ENCODE results near the gene UGT3A2.
"Not testable (repeated sequence)": the region's sequence is repeated elsewhere in the genome, so short reads cannot be mapped to it uniquely, and the experiment has no call there.

UGT3A2 gene

DNA sequence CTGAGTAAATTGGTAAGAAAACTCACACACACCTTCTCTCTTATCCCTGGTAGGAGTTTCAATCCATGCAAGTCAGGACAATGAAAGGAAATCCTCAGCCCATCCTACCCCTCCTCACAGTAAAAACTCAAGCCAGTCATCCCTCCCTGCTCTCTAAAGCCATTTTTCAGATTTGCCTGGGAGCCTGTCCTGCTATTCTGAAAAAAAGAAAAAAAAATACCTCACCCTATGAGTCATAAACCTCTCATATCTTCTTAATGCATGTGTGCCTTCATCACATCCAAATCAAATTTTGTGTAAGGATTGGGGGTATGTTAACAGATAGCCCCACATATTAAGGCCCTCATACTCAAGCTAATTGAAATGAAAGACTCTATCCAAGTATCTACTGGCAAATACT, 14.1 kb downstream of the UGT3A2 start:
- DNase-seq: no peak

DNA sequence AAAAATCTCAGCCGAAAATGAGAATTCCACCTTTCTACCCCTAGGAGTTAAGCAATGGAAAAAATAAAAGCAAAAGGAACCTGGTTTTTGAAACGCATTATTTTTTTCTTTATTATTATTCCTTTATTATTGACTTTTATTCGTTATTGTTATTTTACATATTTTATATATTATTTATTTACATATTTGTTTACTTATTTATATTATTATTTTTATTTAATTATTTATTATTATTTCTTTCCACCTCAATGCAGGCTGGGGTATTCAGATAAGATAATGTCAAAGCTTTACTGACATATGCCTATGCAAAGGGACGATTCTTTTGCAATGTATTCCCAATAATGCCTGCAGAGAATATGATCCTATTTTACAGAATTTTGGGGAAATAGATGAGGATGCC, 16.7 kb downstream of the UGT3A2 start:
- no peak for DNase-seq

GRCh38 chr5:36047384-36048160, 19.1 kb downstream of the UGT3A2 start:
- no peak for DNase-seq

GRCh38 chr5:36045895-36046294, 20.8 kb downstream of the UGT3A2 start:
- DNase-seq: no peak

DNA sequence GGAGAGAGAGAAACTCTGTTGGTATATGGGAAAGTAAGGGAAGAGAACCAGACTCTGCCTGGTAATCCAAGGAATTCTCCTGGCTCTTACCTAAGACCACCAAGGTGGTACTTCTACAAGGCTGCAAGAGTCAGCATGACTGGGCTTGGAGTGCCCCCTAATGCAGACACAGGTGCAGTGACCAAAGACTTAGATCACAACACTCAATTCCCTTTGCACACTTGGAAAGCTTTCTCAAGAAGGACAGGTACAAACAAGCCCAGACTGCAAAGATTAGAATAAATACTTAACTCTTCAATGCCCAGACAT, 25.2 kb downstream of the UGT3A2 start:
- no peak for DNase-seq

- no peak for DNase-seq
Measured at GRCh38 chr5:36040651-36041536, 25.8 kb downstream of the UGT3A2 start.

GRCh38 chr5:36035696-36036095, 31.0 kb downstream of the UGT3A2 start:
- no peak for DNase-seq

- not testable (repeated sequence) for DNase-seq
Measured at GRCh38 chr5:36034536-36035134, 32.0 kb downstream of the UGT3A2 start.

DNA sequence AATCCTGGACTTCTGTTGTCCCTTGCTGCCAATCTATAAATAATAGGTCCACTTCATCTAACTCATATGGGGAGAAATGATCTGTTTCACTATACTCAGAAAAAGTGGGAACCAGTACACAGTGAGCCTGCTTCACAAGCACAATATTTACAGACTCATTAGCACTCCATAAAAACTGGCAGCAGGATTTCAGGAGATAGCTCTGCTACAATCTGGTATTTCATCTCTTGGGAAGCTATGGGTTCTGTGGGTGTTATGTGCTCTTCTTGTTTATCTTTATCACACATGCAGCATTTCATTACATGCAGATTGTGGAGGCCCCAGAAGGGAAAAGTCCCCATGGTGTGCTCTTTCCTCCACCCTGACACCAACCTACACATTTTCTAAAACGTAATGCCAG, 33.2 kb downstream of the UGT3A2 start:
- no peak for DNase-seq

GRCh38 chr5:36033047-36033446, 33.6 kb downstream of the UGT3A2 start:
- no peak for DNase-seq

DNA sequence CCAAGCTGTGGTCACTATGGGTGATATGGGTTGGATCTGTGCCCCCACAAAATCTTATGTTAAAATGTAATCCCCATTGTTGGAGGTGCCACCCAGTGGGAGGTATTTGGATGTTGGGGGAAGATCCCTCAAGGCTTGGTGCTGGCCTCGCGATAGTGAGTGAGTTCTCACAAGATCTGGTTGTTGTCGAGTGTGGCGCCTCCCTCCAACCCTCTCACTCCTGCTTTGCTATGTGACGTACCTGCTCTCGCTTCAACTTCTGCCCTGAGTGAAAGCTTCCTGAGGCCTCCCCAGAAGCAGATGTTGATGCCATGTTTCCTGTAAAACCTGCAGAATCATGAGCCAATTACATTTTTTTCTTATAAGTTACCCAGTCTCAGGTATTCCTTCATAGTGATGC, 35.5 kb downstream of the UGT3A2 start:
- no peak for DNase-seq

- DNase-seq: no peak
Measured at GRCh38 chr5:36029914-36030313, 36.8 kb downstream of the UGT3A2 start.

GRCh38 chr5:36028816-36029465, 37.7 kb downstream of the UGT3A2 start:
- DNase-seq: no peak

- no peak for DNase-seq
Measured at GRCh38 chr5:36027711-36028110, 39.0 kb downstream of the UGT3A2 start.

DNA sequence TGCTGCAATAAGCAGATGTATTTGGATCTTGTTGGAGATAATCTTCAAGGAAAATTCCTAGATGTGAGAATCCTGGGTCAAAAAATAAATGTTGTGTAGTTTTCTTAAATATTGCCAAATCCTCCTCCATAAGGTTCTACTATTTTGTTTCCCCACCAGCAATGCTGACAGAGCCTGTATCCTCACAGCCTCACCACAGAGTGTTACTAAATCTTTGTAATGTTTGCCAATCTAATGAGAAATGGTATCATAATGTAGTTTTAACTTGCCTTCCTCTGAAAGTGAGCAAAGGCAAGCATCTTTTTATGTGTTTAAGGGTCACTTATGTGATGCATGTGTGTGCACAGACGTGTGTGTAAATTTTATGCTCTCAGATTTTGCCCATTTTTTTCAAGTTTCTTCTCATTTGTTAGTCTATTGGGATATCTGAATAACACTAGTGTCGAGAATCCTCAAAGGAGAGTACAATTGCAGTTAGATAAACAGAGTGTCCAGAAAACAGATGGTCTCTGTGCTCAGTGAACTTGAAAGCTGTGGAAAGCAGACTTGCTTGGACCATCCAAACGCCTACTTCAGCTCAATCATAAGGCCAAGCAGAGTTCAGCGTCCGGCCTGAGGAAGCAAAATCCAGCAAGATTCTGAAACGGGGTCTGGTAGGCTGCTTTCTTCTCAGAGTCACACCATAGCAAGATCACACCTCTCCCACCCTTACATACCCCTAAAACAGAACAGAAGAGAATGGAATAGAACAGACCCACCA, 39.8 kb downstream of the UGT3A2 start:
- no peak for DNase-seq

GRCh38 chr5:36022246-36022645, 44.4 kb downstream of the UGT3A2 start:
- DNase-seq: not testable (repeated sequence)

GRCh38 chr5:36019584-36019983, 47.1 kb downstream of the UGT3A2 start:
- DNase-seq: not testable (repeated sequence)

- no peak for DNase-seq
Measured at GRCh38 chr5:36017622-36018021, 49.1 kb downstream of the UGT3A2 start.

- DNase-seq: no peak
Measured at GRCh38 chr5:36017004-36017403, 49.7 kb downstream of the UGT3A2 start.

GRCh38 chr5:36013182-36013581, 53.5 kb downstream of the UGT3A2 start:
- no peak for DNase-seq

- no peak for DNase-seq
Measured at GRCh38 chr5:36009698-36010097, 57.0 kb downstream of the UGT3A2 start.

- no peak for DNase-seq
Measured at GRCh38 chr5:36007366-36007765, 59.3 kb downstream of the UGT3A2 start.

- no peak for DNase-seq
Measured at GRCh38 chr5:36006163-36006562, 60.5 kb downstream of the UGT3A2 start.

Data from activated CD8-positive, alpha-beta memory T cell treated with anti-CD3 and anti-CD28 coated beads, Interleukin-2, amount 50 U/mL, for 48 hours (primary cell).